IPS-11a (cell line): ENCODE measurements around the gene POMGNT2.

ENCODE experiments used
- H3K4me3 ChIP-seq: one replicate; pipeline ENCODE4 v1.5.1; 2013; ENCODE audit warnings: low read depth, low read length, control low read depth

The POMGNT2 gene

DNA sequence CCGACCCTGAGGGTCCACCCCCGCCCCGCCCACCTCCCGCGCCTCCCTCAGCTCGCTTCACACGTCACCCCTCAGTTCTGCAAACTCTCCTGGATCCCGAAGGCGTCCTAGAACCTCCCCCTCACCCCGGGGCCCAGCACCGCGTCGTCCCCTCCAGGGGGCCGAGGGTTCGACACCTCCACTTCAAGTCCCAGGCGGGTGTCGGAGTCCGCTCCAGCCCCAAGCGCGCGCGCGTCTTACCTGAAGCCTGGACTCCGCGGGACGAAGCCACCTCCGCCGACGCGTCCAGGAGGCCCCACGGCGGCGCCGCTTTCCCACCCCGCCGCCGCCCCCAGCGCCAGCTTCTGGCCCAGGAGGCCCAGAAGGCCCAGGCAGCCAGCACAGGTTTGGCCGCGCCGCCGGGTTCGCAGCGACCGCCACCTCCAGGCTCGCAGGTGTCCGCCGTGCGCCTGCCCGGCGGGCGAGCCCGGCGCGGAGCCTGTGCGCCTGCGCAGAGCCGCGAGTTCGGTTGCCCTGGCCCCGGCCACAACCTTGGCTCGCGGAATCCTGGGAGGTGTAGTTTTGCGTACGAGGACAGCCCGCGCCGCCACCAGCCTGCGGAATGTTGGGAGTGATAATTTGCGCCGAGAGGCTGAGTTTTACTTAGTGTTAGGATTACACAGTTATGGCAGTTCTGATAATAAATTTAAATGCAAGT lies at the start of gene POMGNT2:
Gene POMGNT2, minus strand, starts transcription at position 484 of the 697 bp plus-strand sequence. CDS start 24,648 bp downstream, outside the sequence.
- H3K4me3 ChIP-seq = peak within 1 kb of the TSS; percentile 53

DNA sequence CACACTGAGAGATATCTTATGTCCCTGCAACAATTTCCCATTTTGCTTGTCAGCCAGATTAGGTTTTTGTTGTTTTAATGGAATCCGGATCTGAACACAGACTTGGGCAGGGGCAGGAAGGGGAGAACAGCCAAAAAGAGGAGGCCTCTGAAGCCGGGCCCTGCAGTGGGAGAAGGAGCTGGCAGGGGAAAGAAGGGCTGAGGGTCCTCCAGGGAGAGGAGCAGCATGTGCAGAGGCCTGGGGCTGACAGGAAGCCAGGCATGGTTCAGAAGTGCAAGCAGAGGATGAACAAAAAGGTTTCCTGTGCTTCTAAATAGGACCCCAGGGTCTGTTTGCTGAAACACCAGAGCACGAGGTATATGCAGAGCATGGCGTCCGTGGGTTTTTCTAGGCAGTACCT lies 49.1 kb upstream of the POMGNT2 start:
- no peak overlapping the region for H3K4me3 ChIP-seq

DNA sequence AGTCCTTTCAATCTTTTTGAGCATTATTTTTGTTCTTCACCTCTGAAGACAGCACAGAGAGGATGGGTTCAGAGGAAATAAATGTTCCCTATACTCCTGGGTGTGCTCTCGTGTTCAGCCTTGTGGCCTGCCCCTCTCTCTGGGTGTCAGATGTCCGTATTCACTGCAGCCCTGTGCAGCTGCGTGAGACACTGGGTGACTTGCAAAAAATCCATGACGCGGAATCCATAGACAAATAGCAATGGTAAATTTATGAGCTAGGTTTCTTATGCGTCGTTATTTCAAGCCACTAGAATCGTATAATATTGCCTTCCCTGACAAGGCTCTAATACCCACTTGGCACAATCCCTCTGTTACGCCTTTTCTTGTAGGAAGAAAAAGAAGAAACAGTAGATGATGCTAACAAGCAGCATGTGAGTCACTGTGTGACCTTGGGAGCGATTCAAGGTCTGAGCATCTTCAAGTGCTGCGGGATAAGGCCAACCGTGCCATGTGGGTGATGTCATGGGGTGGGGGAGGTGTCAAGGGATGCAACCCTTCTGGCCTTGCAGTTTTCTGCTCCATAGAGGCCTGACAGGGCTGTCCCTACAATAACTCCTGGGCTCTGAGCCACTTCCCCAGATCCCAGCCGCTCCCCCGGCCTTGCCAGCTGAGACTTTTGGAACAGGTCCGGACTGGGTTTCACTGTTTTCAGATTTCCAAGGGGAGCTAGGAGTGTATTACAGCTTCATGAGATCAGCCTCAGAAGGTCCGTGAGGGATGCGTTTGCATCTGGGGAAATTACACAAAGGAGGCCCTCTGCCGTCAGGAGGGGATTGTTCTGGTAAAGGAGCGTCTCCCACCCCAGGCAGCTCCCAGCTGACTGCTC lies 47.6 kb upstream of the POMGNT2 start:
- no peak overlapping the region for H3K4me3 ChIP-seq

DNA sequence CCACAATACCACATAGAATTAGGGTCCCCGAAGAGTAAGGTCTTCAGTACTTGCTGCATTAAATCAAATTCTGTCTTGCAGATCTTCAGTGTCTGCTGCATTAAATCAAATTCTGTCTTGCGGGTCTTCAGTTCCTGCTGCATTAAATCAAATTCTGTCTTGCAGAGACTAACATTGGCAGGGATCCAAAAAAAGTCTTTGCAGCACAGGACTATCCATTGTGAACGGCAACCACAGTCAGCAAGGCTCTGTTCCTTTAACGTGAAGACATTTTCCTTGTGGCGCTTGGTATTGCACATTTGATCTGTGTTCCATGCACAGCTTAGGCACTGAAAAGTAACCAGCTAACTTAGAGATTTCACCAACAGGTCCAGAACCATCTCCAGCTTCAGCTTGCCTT lies 46.8 kb upstream of the POMGNT2 start:
- H3K4me3 ChIP-seq = no peak overlapping the region

DNA sequence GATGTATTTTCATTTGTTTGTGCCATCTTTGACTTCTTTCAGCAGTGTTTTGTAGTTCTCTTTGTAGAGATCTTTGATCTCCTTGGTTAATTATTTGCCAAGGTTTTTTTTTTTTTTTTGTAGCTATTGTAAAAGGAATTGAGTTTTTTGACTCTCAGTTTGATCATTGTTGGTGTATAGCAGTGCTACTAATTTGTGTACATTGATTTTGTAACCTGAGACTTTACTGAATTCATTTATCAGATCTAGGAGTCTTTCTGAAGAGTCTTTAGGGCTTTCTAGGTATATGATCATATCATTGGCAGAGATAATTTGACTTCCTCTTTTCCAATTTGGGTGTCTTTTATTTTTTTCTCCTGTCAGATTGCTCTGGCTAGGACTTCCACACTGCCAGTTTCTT lies 42.2 kb upstream of the POMGNT2 start:
- no peak overlapping the region for H3K4me3 ChIP-seq

DNA sequence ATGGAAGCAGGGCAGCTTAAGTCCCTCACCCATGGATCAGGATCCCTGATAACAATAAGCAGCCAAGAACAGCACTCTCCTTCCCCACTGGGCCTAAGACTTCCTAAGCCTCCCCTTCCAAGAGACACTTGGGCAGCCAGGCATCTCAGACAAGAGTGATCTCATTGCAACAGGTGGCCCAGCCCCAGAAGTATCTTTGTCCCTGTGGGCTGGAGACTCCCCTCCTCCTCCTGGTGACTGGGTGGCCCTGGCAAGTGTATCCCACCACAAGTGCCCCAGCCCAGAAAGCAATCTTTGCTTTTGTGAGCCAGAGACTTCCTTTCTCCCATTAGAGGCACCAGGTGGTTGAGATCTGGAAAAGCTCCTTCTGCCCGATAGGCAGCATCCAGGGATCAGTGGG lies 40.7 kb upstream of the POMGNT2 start:
- no peak overlapping the region for H3K4me3 ChIP-seq

DNA sequence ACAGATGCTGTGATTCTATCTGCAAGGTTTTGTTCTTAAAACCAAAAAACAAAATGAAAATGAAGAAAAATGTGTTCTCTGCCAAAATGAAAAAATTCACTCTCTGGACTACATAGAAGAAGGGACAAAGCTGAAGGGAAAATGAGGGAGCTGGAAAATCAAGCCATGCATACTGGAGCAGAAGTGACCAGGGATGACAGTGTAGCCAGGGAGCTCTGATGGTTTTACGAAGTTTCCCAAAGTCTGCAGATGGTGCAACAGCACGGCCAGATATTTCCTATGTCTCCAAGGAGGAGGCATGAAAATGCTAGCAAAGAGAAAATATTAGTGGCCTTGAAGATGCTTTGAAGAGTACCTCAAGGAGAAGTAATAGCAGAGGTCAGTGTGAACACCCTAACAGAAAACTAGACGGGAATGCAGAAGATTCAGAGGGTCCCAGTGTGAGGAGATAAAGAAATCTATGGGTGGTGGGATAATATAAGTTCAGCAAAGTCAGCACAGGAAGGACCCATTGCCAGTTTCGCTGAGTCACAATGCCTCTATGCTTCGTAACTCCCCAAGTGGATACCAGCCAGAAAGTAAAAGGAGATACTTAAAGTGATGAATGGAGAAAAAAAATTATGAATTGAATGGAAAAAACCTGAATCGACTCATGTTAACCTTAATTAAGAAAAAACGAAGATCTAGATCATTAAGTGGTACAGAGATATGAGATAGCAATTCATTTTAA lies 39.0 kb upstream of the POMGNT2 start:
- no peak overlapping the region for H3K4me3 ChIP-seq

DNA sequence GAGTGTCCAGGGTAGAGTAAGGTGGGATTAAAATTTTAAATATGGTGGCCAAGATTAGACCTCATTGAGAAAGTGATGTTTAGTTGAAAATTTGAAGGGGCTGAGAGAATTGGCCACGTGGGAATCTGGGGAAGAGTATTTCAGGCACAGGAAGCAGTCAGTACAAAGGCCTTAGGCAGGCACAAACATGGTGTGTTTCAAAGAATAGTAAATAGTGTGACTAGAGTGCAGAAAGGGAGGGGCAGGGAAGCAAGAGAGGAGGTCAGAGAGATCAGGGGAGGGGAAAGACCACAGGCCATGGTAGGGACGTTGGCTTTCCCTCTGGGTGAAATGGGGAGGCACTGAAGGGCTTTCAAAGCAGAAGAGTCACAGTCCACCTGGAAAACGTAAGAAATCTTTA lies 36.6 kb upstream of the POMGNT2 start:
- no peak overlapping the region for H3K4me3 ChIP-seq

DNA sequence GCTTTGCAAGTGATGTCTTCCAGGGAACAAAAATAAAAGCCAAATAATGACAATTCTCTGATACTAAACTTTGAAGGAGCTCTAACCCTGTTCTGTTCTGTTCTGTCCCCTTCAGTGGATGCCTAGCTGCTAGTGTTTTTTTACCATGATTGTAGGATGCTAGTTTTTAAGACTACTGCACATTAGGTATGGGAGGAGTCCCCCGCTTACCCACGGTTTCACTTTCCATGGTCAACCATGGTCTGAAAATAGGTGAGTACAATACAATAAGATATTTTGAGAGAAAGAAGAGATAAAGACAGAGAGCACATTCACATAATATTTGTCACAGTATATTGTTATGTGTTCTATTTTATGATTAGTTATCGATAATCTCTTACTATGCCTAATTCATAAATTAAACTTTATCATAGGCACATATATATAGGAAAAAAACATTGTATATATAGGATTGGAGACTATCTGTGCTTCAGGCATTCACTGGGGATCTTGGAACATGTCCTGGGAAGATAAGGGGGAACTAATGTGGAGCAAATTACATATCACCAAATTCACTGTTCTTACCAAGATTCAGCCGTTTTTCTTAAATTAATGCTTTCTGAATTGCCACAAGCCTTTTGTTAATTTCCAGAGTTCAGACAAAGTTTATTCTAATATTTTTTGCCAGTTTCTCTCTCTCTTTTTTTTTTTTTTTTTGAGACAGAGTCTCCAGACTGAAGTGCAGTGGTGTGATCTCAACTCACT lies 32.8 kb upstream of the POMGNT2 start:
- H3K4me3 ChIP-seq = no peak overlapping the region

DNA sequence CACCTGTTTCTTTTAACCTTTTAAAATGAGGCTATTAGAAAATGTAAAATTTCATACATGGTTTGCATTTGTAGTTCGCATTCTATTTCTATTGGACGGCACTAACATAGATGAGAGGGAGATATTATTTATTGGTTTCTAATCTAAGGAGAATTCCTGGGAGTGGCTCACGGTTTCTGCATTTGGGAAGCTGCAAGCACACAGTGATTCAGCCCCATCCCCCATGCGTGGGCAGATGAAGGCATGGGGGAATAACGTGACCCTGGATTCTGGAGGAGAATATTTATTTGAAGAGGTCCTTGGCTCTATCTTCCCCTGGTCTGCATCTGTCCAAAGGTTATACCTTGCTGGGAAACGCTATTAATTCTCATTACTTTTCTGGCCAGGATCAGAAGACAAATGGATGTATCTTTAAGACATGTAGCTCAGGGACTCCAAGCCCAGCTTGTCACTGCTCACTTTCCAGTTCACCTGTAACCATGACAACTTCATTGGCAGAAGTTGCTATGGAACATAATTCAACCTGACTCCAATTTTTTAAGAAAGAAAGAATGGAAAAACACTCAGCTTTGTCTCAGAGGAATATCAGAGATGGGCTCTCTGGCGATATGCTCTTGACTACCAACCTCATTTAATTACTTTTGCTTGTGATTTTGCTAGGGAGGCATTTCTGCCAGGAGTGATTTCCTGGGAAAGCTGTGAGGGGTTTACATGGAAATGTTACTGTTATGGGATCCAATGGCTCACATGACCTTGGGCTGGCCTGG lies 27.2 kb upstream of the POMGNT2 start:
- no peak overlapping the region for H3K4me3 ChIP-seq

DNA sequence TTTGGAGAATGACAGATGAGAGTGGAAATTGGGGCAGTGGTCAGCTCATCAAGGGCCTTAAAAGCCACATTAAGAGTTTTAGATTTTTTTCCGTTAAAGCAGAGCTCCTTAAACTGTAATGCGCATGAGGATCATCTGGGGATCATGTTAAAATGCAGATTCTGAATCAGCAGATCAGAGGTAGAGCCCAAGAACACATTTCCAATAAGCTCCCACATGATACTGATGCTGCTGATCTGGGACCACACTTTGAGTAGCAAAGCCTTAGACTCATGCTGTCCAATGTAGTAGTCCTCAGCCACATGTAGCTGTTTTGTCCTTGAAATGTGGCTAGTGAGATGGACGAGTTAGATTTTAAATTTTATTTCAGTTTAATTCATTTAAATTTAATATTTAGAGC lies 26.3 kb upstream of the POMGNT2 start:
- no peak overlapping the region for H3K4me3 ChIP-seq

DNA sequence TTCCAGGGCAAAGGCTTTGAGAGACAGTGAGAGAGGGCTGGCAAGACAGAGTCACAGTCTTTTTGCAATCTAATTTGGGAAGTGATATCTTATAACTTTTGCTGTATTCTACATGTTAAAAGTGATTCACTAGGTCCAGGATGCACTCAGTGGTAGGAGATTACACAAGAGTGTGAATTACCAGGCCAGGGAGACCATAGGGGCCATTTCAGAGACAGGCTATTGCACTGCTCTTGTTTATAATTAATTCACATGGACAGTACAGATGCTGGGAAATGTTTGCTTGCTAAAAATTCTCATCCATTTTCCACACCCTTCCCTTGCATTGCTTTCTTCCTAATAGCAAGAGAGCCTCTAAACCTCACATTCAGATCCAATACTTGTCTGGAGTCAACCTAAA lies 22.6 kb upstream of the POMGNT2 start:
- no peak overlapping the region for H3K4me3 ChIP-seq

DNA sequence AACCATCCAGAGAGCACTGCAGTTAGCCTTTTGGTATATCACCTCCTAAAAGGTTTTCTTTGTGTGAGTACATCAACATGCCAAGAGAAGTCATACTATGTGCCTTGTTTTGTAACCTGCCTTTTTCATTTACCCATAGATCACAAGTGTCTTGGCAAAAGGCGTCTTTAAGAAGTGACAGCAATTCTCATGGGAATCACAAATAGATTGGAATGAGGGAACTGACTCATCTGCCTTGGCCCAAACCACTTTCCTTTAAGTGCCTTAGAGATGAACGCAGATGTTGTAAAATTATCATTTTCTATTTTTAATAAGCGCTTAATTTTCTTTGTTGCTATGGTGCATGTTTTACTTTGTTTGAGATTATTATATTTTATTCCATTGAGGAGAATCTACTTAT lies 20.7 kb upstream of the POMGNT2 start:
- no peak overlapping the region for H3K4me3 ChIP-seq

DNA sequence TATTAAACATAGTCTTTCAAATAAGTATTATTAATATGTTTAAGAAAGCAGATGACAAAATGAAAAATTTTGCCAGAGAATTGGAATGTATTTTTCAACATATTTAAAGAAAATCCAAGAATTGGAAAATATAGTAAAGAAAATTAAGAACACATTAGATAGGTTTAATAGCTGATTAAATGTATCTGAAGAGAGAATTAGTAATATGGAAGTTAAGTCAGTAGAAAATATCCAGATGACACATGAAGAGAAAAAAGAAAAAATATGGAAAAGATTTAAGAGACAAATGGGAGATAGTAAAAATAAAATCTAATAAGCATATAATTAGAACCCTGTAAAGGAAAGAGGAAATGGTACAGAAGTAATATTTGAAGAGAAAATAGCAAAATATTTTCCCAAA lies 18.0 kb upstream of the POMGNT2 start:
- H3K4me3 ChIP-seq = no peak overlapping the region

DNA sequence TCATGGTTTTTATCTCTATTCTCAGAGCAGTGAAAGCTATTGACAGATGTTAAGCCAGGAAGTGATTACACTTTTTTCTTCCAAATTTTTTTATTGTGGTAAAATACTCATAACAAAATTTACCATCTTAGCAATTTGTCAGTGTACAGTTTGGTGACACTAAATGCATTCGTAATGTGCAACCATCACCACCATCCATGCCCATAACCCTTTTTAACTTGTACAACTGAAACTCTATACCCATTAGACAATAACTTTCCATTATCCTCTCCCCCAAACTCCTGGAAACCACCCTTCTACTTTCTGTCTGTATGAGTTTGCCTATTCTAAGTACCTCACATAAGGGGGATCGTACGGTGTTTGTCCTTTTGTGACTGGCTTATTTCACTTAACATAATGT lies 15.1 kb upstream of the POMGNT2 start:
- no peak overlapping the region for H3K4me3 ChIP-seq

DNA sequence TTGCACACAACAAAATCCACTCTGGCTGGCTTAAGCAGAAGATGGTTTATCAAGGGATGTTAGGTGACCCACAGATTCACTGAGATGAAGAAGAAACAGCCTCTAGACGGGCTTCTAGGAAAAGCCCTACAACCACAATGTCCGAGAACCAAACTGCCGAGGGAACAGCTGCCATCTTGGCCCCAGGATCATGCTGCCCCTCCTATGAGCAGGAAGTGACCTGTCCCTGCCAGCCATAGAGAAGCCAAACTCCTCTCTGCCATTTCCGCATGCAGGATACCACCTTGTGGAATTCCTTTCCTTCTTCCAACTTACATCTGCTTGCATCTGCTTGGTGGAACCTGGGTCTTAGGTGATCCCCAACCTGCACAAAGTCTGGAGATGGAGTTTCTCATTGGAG lies 11.4 kb upstream of the POMGNT2 start:
- H3K4me3 ChIP-seq = no peak overlapping the region

DNA sequence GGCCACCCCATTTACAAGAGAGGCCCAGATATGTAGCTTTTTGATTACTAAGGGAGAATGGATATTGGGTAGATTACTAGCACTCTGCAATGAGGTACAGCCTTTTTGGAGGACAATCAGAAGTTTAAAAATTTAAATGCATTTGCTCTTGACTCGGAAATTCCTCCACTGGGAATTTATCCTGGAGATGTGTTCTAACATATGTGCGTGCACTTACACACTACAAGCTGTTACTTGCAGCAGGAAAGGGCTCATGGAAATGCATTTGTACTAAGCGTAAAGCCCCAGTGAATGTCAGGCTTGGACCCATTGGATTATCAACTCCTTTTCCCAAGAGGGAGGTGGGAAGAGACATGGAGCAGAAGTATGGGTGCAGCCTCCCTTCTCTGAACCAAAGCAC lies 7.8 kb upstream of the POMGNT2 start:
- no peak overlapping the region for H3K4me3 ChIP-seq

DNA sequence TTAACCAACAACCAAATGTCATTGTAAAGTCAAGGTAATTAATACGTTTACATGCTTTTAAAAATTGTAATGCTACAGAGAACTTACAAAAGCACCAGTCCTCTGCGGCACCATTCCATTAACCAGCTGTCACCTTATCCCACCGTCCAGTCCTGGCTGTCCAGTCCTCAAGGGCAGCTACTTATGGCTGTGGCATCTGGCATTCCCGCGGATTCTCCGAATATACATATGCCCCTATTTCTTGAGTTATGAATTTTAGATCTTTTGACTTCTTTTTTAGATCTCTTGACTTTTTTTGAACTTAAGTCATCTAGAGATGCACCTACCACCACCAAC lies 382 bp upstream of the POMGNT2 start:
- H3K4me3 ChIP-seq = peak overlapping the region; percentile 53

DNA sequence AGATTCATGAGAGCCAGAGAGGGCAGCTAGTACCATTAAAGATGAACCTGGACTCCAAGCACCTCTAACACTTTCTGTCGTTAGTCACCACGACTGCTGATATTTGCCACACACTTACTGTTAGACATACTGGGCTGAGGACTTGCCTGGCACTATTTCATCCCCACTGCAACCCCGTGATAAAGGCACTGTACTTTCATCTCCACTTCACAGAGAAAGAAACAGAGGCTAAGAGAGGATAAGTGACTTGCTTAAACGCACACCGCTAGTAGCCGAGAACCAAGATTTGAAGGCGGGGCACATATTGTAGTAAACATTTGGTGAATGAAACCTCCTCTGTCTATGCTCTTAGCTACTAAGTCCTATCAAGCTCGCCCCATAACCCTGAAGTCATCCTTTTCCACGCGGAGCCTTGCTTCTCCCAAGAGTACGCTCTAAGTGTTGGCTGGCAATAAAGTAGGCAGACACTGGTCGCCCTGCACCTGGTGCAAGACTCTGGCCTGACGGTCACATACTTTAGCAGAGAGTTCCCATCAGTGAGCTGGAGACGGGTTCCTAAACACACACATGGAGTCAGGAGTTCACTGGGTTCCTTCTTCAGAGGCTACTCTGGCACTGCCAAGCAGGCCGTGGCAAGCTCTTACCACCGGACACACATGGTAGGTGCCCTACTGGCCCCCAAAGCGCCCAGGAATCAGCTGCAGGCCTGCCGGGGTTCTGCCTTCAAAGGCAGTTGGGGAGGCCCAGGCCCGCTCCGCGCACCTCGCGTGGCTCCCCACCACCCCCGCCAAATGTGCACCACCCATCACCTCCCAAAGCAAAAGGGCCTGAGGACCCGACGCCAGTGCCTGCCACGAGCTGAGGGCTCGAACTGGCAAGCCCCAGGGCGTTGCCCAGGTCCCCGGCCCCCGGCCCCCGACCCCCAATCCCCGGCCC lies 951 bp downstream of the POMGNT2 start:
- peak overlapping the region; percentile 21 for H3K4me3 ChIP-seq
